ENCODE results near the gene H2BK1.

GRCh38 chr7:151197932-151198331 is 12.4 kb downstream of the H2BK1 start:
- TF ChIP-seq, protein P1, sequence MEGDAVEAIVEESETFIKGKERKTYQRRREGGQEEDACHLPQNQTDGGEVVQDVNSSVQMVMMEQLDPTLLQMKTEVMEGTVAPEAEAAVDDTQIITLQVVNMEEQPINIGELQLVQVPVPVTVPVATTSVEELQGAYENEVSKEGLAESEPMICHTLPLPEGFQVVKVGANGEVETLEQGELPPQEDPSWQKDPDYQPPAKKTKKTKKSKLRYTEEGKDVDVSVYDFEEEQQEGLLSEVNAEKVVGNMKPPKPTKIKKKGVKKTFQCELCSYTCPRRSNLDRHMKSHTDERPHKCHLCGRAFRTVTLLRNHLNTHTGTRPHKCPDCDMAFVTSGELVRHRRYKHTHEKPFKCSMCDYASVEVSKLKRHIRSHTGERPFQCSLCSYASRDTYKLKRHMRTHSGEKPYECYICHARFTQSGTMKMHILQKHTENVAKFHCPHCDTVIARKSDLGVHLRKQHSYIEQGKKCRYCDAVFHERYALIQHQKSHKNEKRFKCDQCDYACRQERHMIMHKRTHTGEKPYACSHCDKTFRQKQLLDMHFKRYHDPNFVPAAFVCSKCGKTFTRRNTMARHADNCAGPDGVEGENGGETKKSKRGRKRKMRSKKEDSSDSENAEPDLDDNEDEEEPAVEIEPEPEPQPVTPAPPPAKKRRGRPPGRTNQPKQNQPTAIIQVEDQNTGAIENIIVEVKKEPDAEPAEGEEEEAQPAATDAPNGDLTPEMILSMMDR (IDR thresholded peaks at IDR 0.05), result no peak
- no peak for TF ChIP-seq POLR2A (IDR thresholded peaks at IDR 0.05)

All from gastroesophageal sphincter (tissue), 3 donors.